ENCODE results near the gene TET3. TPM values are rescaled to one million over a fixed set of nuclear protein-coding genes. Genes with fewer than 3 reads are reported as not detected.

The TET3 gene
- total and polyA plus RNA-seq, 2 of the 4 experiments (the other 2 are of a cell fraction): 1.6 to 1.8 TPM

DNA sequence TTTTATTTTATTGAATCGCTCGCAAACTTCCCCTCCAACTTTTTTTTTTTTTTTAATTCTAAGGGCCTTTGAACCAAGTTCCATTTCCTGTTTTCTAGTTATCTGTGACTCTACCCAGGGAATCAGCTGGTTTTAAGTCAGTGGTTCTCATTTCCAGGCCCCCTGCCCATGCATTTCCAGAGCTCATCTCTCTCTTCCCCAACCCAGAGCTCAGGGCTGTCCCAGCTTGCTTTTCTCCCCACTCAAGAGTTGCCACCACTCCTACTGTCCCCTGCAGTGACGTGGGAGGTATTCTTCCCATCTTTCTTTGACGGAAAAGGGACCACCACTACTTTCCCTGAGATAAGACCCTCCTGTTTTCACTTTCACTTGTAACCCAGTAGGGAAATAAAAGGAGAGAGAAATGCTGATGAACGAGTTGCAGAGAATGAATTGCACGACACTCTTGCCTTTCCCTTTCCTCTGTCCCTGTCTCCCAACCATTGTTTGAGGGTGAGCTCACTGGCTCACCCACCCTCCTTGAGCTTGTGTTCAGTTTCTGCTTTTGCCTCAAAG is 42.1 kb downstream of the TET3 start:
- in situ Hi-C loops (cut with MboI; ENCODE audit: low sequenced_read_pairs) (no loop called here), dilution Hi-C loops (cut with HindIII; ENCODE audit: low sequenced_read_pairs, unreplicated experiment) (no loop called here), intact Hi-C loops (cut with micrococcal nuclease) (no loop called here)
- Histone ChIP-seq H3K4me1 (ENCODE audit: control insufficient read depth, insufficient read depth, low read length) (peaks cover 2% of the 10 kb centered on the region; the same call in 1 of the 2 replicates), H3K56ac (ENCODE audit: extremely low read depth, insufficient read depth, low read length) (no peak overlapping the region), H3K9ac (ENCODE audit: low read depth, low read length) (no peak overlapping the region), H2AK9ac (replicated peaks; ENCODE audit: low read depth, low read length, poor library complexity) (no peak overlapping the region), H3K79me1 (ENCODE audit: low read depth in 1 of 2, low read length in 2 of 2) (peaks cover 38 to 48% of the 10 kb centered on the region in 2 experiments), H3K4me2 (ENCODE audit: low read depth, low read length) (no peak overlapping the region), H3K14ac (replicated peaks; ENCODE audit: low read depth, low read length) (no peak overlapping the region), H3K9me1 (ENCODE audit: insufficient read depth, low read length) (peaks cover 8% of the 10 kb centered on the region), H3K4me3 (ENCODE audit: insufficient read depth, low read depth, low read length) (no peak overlapping the region), H3K27me3 (ENCODE audit: control insufficient read depth, insufficient read depth, low read length) (no peaks in the 10 kb centered on the region), H2BK120ac (ENCODE audit: low read depth, low read length) (no peak overlapping the region), H2AFZ (replicated peaks; ENCODE audit: low read length, poor library complexity) (no peak overlapping the region), H3K9me3 (ENCODE audit: control insufficient read depth, insufficient read depth, low read length) (no peaks in the 10 kb centered on the region), H3K36me3 (ENCODE audit: control insufficient read depth, insufficient read depth, low read length) (no peaks in the 10 kb centered on the region; the same call in 1 of the 2 replicates), H2AK5ac (ENCODE audit: low read depth, low read length) (no peak overlapping the region), H2BK5ac (ENCODE audit: low read depth, low read length, poor library complexity, severe bottlenecking) (no peak overlapping the region), H2BK15ac (ENCODE audit: low read depth, low read length) (no peak overlapping the region), H4K20me1 (ENCODE audit: insufficient read depth, low read length) (peaks cover 30% of the 10 kb centered on the region), H4K8ac (ENCODE audit: low read depth in 2 of 2, low read length in 2 of 2) (no peak overlapping the region), H3K4ac (ENCODE audit: low read depth, low read length) (no peak overlapping the region), H3K18ac (ENCODE audit: low read depth, low read length) (no peak overlapping the region), H3K27ac (ENCODE audit: insufficient read depth, low read length) (no peak overlapping the region), H2BK20ac (ENCODE audit: low read depth, low read length) (no peak overlapping the region), H4K91ac (ENCODE audit: insufficient read depth, low read depth, low read length) (no peak overlapping the region), H3K23ac (ENCODE audit: low read depth, low read length) (0 out of 2 replicates have a peak overlapping the region, but pooled peaks have one; percentile 24), H4K5ac (ENCODE audit: low read depth, low read length) (no peak overlapping the region)
- no peak for ATAC-seq (ENCODE audit: low read depth)
- no CpG with 5 or more reads among the region's 6 CpGs for WGBS, 2 experiments (ENCODE audit: extremely low coverage in 2 of 2, insufficient read length in 1 of 2)
- no peak for DNase-seq
- no TSS peak for BruUV-seq (replicated peaks)
- CTCF ChIA-PET: interaction anchor here (0.6 kb wide), 1 partner anchor 111 kb away, joined by 3 read pairs; no protein-coding TSS in a partner anchor
- POLR2A ChIA-PET (ENCODE audit: unreplicated experiment): no interaction called here
- TF ChIP-seq RCOR1 (IDR thresholded peaks at IDR 0.05; ENCODE audit: insufficient replicate concordance, low read length) (no peak), MAZ (IDR thresholded peaks at IDR 0.05; ENCODE audit: borderline replicate concordance, low read depth, low read length) (no peak), MXI1 (IDR thresholded peaks at IDR 0.05; ENCODE audit: borderline replicate concordance, low read depth, low read length) (no peak), BHLHE40 (IDR thresholded peaks at IDR 0.05; ENCODE audit: low read depth, low read length) (no peak), MAFK (IDR thresholded peaks at IDR 0.05; ENCODE audit: low read depth, low read length) (no peak), POLR2A (IDR thresholded peaks at IDR 0.05; ENCODE audit: low read depth, low read length) (no peak), CHD1 (IDR thresholded peaks at IDR 0.05; ENCODE audit: low read depth, low read length) (no peak), RFX5 (IDR thresholded peaks at IDR 0.05; ENCODE audit: low read depth, low read length) (no peak)
- TF ChIP-seq, protein P1, sequence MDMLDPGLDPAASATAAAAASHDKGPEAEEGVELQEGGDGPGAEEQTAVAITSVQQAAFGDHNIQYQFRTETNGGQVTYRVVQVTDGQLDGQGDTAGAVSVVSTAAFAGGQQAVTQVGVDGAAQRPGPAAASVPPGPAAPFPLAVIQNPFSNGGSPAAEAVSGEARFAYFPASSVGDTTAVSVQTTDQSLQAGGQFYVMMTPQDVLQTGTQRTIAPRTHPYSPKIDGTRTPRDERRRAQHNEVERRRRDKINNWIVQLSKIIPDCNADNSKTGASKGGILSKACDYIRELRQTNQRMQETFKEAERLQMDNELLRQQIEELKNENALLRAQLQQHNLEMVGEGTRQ (IDR thresholded peaks at IDR 0.05; ENCODE audit: low read depth, low read length): no peak
